GM18508 (cell line): ENCODE measurements around the gene PEX5.

Experiments
- ATAC-seq: cut with Tn5 transposase; IDR thresholded peaks from one replicate; pipeline ENCODE4 v1.9.1; 2021; ENCODE audit warnings: moderate number of reproducible peaks; ENCODE audit not compliant: insufficient read depth, unreplicated experiment

Gene PEX5

DNA sequence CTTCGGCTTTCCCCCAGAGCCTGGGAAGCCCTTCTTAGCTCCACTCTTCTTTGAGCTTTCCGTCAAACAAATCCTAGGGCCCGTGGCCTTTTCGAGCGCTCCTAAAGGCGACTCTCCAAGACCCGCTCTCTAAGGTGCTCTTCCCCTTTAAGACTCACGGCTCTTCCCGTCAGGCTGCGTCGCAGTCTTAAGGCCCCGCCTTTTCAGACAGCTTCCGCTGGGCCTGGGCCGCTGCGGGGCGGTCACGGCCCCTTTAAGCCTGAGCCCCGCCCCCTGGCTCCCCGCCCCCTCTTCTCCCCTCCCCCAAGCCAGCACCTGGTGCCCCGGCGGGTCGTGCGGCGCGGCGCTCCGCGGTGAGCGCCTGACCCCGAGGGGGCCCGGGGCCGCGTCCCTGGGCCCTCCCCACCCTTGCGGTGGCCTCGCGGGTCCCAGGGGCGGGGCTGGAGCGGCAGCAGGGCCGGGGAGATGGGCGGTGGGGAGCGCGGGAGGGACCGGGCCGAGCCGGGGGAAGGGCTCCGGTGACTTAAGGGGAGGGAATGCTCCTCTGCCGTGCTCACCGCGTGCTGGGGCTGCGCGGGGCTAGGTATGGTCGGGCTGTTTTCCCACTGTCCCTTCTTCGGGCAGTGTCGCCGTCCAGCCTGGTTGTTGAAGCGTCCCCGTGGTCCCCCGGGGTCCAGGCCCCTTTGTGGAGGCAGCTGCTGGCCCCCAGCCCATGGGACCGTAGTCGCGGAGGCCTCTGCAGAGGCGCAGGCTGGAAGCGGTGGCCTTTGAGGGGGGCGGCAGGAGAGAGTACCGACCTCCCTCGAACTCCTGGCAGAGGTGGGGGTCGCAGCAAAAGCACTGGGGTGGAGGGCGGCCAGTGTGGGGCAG lies at the start of gene PEX5:
Gene PEX5, plus strand, starts transcription at position 289 of the 870 bp plus-strand sequence. CDS start 692 bp downstream, outside the sequence.
- ATAC-seq: peak; percentile 73

- no peak for ATAC-seq
Measured at GRCh38 chr12:7141351-7142005, 48.0 kb upstream of the PEX5 start.

- no peak for ATAC-seq
Measured at GRCh38 chr12:7142056-7142644, 47.3 kb upstream of the PEX5 start.

- ATAC-seq: no peak
Measured at GRCh38 chr12:7142809-7143465, 46.5 kb upstream of the PEX5 start.

GRCh38 chr12:7143564-7143963 lies 45.9 kb upstream of the PEX5 start:
- ATAC-seq: no peak

- ATAC-seq: no peak
Measured at GRCh38 chr12:7144414-7145120, 44.9 kb upstream of the PEX5 start.

DNA sequence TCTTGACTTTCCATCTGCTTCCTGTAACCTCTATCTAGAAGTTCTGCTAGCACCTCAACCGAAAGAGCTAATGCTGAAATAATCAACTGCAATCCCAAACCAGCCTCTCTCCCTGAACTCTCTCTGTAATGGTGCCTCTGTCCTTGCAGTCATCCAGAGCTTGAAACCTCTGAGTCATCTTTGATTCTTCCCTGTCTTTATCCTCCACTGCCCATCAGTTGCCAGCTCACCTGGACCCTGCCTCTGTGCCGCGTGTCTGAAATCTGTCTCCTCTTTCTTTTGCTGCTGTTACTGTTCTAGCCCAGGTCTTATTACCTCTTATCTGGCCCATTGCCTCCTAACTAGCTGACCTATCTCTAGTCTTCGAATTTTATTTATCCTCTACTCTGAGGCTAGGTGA lies 43.8 kb upstream of the PEX5 start:
- no peak for ATAC-seq

DNA sequence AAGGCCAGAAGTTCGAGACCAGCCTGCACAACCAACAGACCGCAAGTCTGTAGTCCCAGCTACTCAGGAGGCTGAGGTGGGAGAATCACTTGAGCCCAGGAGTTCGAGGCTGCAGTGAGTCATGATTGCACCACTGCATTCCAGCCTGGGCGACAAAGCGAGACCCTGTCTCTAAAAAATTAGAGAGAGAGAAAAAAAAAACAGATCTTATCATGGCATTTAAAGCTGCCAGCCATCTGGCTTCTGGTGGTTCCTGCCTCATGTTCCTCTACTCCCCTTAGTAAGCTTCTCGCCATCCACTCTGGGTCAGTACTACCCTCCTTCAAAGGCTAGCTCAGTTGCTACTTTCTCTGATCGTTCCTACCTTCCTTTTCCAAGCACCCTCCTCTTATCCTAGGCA lies 43.3 kb upstream of the PEX5 start:
- no peak for ATAC-seq

GRCh38 chr12:7146906-7147305 lies 42.6 kb upstream of the PEX5 start:
- ATAC-seq: no peak

- no peak for ATAC-seq
Measured at GRCh38 chr12:7150356-7150755, 39.1 kb upstream of the PEX5 start.

GRCh38 chr12:7150841-7151240 lies 38.6 kb upstream of the PEX5 start:
- ATAC-seq: no peak

DNA sequence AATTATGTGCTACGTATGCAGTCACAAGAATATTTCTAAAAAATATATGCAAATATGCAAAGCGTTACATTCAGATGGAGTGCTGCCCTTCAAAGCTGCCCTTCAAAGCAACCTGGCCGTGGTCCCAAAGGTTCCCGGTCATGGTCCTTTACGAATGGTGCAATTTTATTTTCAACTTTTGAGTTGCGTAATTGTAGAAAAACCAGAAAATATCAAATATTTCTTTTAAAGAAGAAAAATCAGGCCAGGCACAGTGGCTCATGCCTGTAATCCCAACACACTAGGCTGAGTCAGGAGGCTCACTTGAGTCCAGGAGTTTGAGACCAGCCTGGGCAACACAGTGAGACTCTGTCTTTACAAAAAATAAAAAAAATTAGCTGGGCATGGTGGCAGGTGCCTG lies 38.0 kb upstream of the PEX5 start:
- ATAC-seq: no peak

DNA sequence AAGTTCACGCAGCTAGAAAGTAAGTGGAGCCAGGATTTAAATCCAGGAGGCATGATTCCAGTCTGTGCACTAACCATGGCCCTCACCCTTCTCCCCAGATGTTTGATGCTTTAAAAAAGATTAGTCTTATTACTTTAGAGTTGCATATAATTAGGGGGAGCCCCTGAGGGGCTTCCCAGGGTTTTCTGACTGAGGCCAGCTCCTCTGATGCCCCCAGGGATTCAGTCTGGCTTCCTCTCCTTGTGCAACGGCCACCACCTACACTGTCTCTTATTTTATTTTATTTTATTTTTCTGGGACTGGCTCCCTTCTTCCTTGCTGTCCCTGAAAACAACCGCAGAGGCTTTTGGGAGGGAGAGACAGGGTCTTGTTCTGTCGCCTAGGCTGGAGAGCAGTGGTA lies 36.7 kb upstream of the PEX5 start:
- ATAC-seq: no peak

DNA sequence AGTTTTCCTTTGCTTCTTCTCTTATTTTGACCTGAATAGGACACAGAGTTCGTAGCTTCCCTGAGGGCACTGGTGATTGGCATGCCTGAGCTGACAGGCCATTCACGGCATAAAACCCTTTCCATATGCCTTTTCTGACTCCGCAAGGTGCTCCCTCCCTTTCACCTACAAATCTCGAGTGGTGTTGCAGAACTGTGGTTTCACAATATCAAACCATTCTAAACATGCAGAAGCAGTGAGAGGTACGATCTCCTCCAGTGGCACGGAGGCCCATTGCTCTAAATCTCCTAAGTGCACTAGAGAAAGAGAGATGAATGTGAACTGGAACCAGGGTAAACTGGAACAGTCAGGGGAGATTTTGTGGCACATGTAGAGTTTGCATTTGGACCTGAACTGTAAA lies 35.4 kb upstream of the PEX5 start:
- ATAC-seq: no peak

- ATAC-seq: no peak
Measured at GRCh38 chr12:7154901-7155470, 34.5 kb upstream of the PEX5 start.

DNA sequence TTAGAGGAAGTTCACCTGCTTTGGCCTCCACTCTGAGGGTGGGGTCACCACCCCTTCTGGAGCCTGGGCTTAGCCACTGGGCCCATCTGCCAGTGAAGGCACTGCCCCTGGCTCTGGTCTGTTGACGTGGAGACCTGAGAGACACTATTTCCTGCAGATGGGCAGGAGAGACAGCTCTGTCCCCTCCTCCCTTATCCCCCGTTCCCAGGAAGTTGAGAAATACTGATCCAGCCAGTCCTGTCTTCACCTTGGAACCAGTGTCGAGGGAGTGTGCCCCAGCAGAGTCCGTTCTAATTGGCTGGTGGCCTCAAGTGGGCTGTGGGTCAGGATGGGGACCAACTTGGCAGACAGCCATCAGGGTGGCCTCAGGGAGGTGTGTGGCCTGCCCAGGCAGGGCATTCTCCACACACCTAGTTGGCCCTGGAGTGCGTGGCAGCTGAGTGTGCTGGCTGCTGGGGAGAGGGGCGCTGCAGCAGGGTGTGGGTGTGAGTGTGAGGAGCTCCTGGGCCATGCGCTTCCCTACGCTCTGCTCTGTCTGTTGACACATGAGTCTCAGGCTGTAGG lies 33.9 kb upstream of the PEX5 start:
- ATAC-seq: no peak

- ATAC-seq: no peak
Measured at GRCh38 chr12:7156259-7157197, 33.0 kb upstream of the PEX5 start.

DNA sequence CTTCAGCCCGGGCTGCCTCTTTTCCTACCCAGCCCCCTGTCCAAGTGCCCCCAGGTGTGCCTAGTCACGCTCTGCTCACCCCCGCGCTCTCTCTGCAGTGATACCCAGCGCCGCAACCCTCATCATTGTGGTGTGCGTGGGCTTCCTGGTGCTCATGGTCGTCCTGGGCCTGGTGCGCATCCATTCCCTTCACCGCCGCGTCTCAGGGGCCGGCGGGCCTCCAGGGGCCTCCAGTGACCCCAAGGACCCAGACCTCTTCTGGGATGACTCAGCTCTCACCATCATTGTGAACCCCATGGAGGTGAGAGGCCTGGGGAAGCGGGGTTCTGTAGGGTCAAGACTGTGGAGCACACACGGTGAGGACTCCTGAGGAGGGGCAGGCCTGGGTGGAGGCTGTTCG lies 32.1 kb upstream of the PEX5 start:
- no peak for ATAC-seq
